ENCODE results near the gene BLOC1S4.

BLOC1S4 gene

GRCh38 chr4:6747294-6748051, 31.5 kb downstream of the BLOC1S4 start:
- H3K4me3 ChIP-seq (ENCODE audit: low read depth in 1 of 2, low read length in 2 of 2): no peak overlapping the region
- no peaks in the 10 kb centered on the region for H3K4me1 ChIP-seq (ENCODE audit: control insufficient read depth in 1 of 2, insufficient read depth in 2 of 2, low read length in 2 of 2)
- H3K27me3 ChIP-seq (ENCODE audit: low read depth, low read length): no peaks in the 10 kb centered on the region
- H3K9me3 ChIP-seq (ENCODE audit: control insufficient read depth in 1 of 2, low read length in 2 of 2): no peaks in the 10 kb centered on the region
- no peaks in the 10 kb centered on the region for H3K36me3 ChIP-seq (ENCODE audit: control insufficient read depth in 1 of 2, insufficient read depth in 2 of 2, low read length in 2 of 2)
- H3K27ac ChIP-seq (ENCODE audit: low read length): no peak overlapping the region

GRCh38 chr4:6748286-6748685, 32.3 kb downstream of the BLOC1S4 start:
- Histone ChIP-seq H3K27ac (ENCODE audit: low read length) (peak overlapping the region; percentile 2), H3K4me1 (ENCODE audit: control insufficient read depth in 1 of 2, insufficient read depth in 2 of 2, low read length in 2 of 2) (no peaks in the 10 kb centered on the region), H3K9me3 (ENCODE audit: control insufficient read depth in 1 of 2, low read length in 2 of 2) (no peaks in the 10 kb centered on the region), H3K36me3 (ENCODE audit: control insufficient read depth in 1 of 2, insufficient read depth in 2 of 2, low read length in 2 of 2) (no peaks in the 10 kb centered on the region), H3K4me3 (ENCODE audit: low read depth in 1 of 2, low read length in 2 of 2) (no peak overlapping the region), H3K27me3 (ENCODE audit: low read depth, low read length) (no peaks in the 10 kb centered on the region)

GRCh38 chr4:6749340-6750171, 33.6 kb downstream of the BLOC1S4 start:
- no peaks in the 10 kb centered on the region for H3K4me1 ChIP-seq (ENCODE audit: control insufficient read depth in 1 of 2, insufficient read depth in 2 of 2, low read length in 2 of 2)
- no peaks in the 10 kb centered on the region for H3K9me3 ChIP-seq (ENCODE audit: control insufficient read depth in 1 of 2, low read length in 2 of 2)
- H3K27ac ChIP-seq (ENCODE audit: low read length): no peak overlapping the region
- H3K4me3 ChIP-seq (ENCODE audit: low read depth in 1 of 2, low read length in 2 of 2): no peak overlapping the region
- no peaks in the 10 kb centered on the region for H3K36me3 ChIP-seq (ENCODE audit: control insufficient read depth in 1 of 2, insufficient read depth in 2 of 2, low read length in 2 of 2)
- H3K27me3 ChIP-seq (ENCODE audit: low read depth, low read length): no peaks in the 10 kb centered on the region

- Histone ChIP-seq H3K27me3 (ENCODE audit: low read depth, low read length) (no peaks in the 10 kb centered on the region), H3K27ac (ENCODE audit: low read length) (no peak overlapping the region), H3K9me3 (ENCODE audit: control insufficient read depth in 1 of 2, low read length in 2 of 2) (no peaks in the 10 kb centered on the region), H3K36me3 (ENCODE audit: control insufficient read depth in 1 of 2, insufficient read depth in 2 of 2, low read length in 2 of 2) (no peaks in the 10 kb centered on the region), H3K4me1 (ENCODE audit: control insufficient read depth in 1 of 2, insufficient read depth in 2 of 2, low read length in 2 of 2) (no peaks in the 10 kb centered on the region), H3K4me3 (ENCODE audit: low read depth in 1 of 2, low read length in 2 of 2) (no peak overlapping the region)
These were observed 34.6 kb downstream of the BLOC1S4 start for GRCh38 chr4:6750286-6751221.

- Histone ChIP-seq H3K27ac (ENCODE audit: low read length) (no peak overlapping the region), H3K36me3 (ENCODE audit: control insufficient read depth in 1 of 2, insufficient read depth in 2 of 2, low read length in 2 of 2) (no peaks in the 10 kb centered on the region), H3K4me3 (ENCODE audit: low read depth in 1 of 2, low read length in 2 of 2) (no peak overlapping the region), H3K27me3 (ENCODE audit: low read depth, low read length) (no peaks in the 10 kb centered on the region), H3K9me3 (ENCODE audit: control insufficient read depth in 1 of 2, low read length in 2 of 2) (no peaks in the 10 kb centered on the region), H3K4me1 (ENCODE audit: control insufficient read depth in 1 of 2, insufficient read depth in 2 of 2, low read length in 2 of 2) (no peaks in the 10 kb centered on the region)
These were observed 35.9 kb downstream of the BLOC1S4 start for GRCh38 chr4:6751611-6752485.

GRCh38 chr4:6752486-6752829, 36.5 kb downstream of the BLOC1S4 start:
- H3K9me3 ChIP-seq (ENCODE audit: control insufficient read depth in 1 of 2, low read length in 2 of 2): no peaks in the 10 kb centered on the region
- H3K4me1 ChIP-seq (ENCODE audit: control insufficient read depth in 1 of 2, insufficient read depth in 2 of 2, low read length in 2 of 2): no peaks in the 10 kb centered on the region
- H3K27ac ChIP-seq (ENCODE audit: low read length): no peak overlapping the region

GRCh38 chr4:6753103-6753560, 37.2 kb downstream of the BLOC1S4 start:
- Histone ChIP-seq H3K36me3 (ENCODE audit: control insufficient read depth in 1 of 2, insufficient read depth in 2 of 2, low read length in 2 of 2) (no peaks in the 10 kb centered on the region), H3K4me1 (ENCODE audit: control insufficient read depth in 1 of 2, insufficient read depth in 2 of 2, low read length in 2 of 2) (no peaks in the 10 kb centered on the region), H3K27me3 (ENCODE audit: low read depth, low read length) (no peaks in the 10 kb centered on the region), H3K27ac (ENCODE audit: low read length) (no peak overlapping the region), H3K9me3 (ENCODE audit: control insufficient read depth in 1 of 2, low read length in 2 of 2) (no peaks in the 10 kb centered on the region), H3K4me3 (ENCODE audit: low read depth in 1 of 2, low read length in 2 of 2) (no peak overlapping the region)

More at GRCh38 chr4:6752486-6752829, 36.5 kb downstream of the BLOC1S4 start:
- Histone ChIP-seq H3K27me3 (ENCODE audit: low read depth, low read length) (no peaks in the 10 kb centered on the region), H3K4me3 (ENCODE audit: low read depth in 1 of 2, low read length in 2 of 2) (no peak overlapping the region), H3K36me3 (ENCODE audit: control insufficient read depth in 1 of 2, insufficient read depth in 2 of 2, low read length in 2 of 2) (no peaks in the 10 kb centered on the region)

- H3K4me1 ChIP-seq (ENCODE audit: control insufficient read depth in 1 of 2, insufficient read depth in 2 of 2, low read length in 2 of 2): no peaks in the 10 kb centered on the region
- H3K4me3 ChIP-seq (ENCODE audit: low read depth in 1 of 2, low read length in 2 of 2): no peak overlapping the region
- H3K36me3 ChIP-seq (ENCODE audit: control insufficient read depth in 1 of 2, insufficient read depth in 2 of 2, low read length in 2 of 2): no peaks in the 10 kb centered on the region
- H3K27ac ChIP-seq (ENCODE audit: low read length): no peak overlapping the region
- no peaks in the 10 kb centered on the region for H3K9me3 ChIP-seq (ENCODE audit: control insufficient read depth in 1 of 2, low read length in 2 of 2)
- H3K27me3 ChIP-seq (ENCODE audit: low read depth, low read length): no peaks in the 10 kb centered on the region
These were observed 37.9 kb downstream of the BLOC1S4 start for GRCh38 chr4:6753891-6754290.

GRCh38 chr4:6754481-6755087, 38.6 kb downstream of the BLOC1S4 start:
- H3K27me3 ChIP-seq (ENCODE audit: low read depth, low read length): no peaks in the 10 kb centered on the region
- H3K27ac ChIP-seq (ENCODE audit: low read length): no peak overlapping the region
- H3K9me3 ChIP-seq (ENCODE audit: control insufficient read depth in 1 of 2, low read length in 2 of 2): no peaks in the 10 kb centered on the region
- no peak overlapping the region for H3K4me3 ChIP-seq (ENCODE audit: low read depth in 1 of 2, low read length in 2 of 2)
- H3K4me1 ChIP-seq (ENCODE audit: control insufficient read depth in 1 of 2, insufficient read depth in 2 of 2, low read length in 2 of 2): no peaks in the 10 kb centered on the region
- no peaks in the 10 kb centered on the region for H3K36me3 ChIP-seq (ENCODE audit: control insufficient read depth in 1 of 2, insufficient read depth in 2 of 2, low read length in 2 of 2)

- Histone ChIP-seq H3K9me3 (ENCODE audit: control insufficient read depth in 1 of 2, low read length in 2 of 2) (no peaks in the 10 kb centered on the region), H3K4me1 (ENCODE audit: control insufficient read depth in 1 of 2, insufficient read depth in 2 of 2, low read length in 2 of 2) (no peaks in the 10 kb centered on the region), H3K4me3 (ENCODE audit: low read depth in 1 of 2, low read length in 2 of 2) (no peak overlapping the region), H3K27me3 (ENCODE audit: low read depth, low read length) (no peaks in the 10 kb centered on the region), H3K36me3 (ENCODE audit: control insufficient read depth in 1 of 2, insufficient read depth in 2 of 2, low read length in 2 of 2) (no peaks in the 10 kb centered on the region), H3K27ac (ENCODE audit: low read length) (no peak overlapping the region)
These were observed 39.2 kb downstream of the BLOC1S4 start for GRCh38 chr4:6755088-6755753.

All from muscle layer of duodenum (tissue), 2 donors.